GM18520 (cell line): ENCODE results near the gene SLC6A5.

Experiments
- ATAC-seq: cut with Tn5 transposase; IDR thresholded peaks from one replicate; pipeline ENCODE4 v1.9.1; 2021; ENCODE audit not compliant: unreplicated experiment

SLC6A5 gene

DNA sequence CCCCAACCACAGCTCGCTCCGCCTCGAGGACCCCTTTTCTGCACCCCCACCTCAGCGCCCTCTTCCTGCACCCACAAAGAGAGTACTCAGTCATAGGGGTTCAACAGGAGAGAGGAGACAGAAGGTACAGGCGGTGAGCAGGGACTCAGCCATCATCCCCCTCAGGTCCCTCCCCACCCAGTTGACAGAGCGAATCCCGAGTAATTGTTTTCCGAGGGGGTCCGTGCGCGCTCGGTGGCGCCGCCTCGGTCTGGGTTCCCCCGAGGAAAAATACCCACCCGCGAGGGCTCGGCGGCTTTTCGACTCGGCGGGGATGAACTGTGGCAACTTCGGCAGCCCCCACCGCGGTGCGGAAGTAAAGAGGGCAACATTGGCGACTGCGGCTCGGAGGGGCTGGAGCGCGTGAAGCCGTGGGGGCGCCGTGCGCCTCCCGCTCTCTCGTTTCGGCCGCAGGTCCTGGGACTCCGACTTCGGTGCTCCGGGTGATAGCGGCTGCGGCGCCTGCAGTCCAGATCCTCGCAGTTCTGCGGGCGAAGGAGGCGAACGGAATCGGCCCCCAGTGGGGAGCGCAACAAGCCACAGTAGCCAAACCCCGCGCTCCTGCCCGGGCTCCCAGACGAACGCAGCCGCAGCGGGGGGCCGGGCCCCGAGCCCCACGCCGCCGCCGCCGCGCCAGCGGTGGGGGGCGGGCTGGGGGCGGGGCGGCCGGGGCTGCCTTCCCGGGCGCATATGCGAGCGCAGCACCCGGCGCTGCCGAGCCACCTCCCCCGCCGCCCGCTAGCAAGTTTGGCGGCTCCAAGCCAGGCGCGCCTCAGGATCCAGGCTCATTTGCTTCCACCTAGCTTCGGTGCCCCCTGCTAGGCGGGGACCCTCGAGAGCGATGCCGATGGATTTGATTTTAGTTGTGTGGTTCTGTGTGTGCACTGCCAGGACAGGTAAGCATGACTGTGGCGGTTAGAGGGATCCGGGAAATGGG is 69.7 kb downstream of the SLC6A5 start, which contains the start of gene NELL1:
TSS of gene NELL1 (plus strand) at position 743 of the 976 bp plus-strand sequence.
- no peak for ATAC-seq

- ATAC-seq = no peak
Measured at GRCh38 chr11:20669820-20670684, 70.6 kb downstream of the SLC6A5 start.

DNA sequence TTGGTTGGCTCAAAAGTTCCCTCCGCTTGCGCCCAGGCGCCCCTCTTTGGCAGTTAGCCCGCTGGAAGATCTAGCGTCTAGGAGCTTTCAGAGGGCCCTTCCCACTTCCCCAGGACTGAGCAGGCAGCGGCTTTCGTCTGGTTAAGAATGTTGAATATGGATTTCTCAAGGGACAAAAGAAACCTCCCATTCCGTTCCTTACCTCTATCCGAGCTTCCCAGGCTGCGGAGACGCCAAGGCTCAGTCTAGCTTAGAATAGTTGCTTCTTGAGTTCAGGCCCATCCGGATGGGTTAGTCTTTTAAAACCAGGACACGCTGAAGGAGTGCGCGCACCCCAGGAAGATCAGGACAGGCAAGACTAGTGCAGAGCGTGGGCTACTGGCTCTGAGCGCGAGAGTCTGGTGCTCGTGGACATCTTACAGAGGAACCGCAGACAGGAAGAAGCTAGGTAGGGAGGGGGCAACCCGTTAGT is 71.6 kb downstream of the SLC6A5 start:
- ATAC-seq = no peak

- ATAC-seq = no peak
Measured at GRCh38 chr11:20671856-20672546, 72.6 kb downstream of the SLC6A5 start.

DNA sequence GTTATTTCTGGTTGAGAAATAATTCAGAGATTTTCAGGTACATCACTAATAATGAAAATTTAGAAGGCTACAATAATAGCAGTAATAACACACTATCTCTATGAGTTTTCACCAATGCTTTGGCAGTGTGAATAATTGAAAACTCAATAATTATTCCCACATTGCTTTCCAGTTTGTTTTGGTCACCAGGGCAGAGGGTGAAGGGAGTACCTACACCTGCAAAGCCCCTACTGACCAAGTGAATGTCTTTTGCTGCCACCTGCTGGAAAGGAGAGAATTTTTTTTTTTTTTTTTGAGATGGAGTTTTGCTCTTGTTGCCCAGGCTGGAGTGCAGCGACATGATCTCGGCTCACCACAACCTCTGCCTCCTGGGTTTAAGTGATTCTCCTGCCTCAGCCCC is 73.2 kb downstream of the SLC6A5 start:
- no peak for ATAC-seq

GRCh38 chr11:20676658-20677057 is 77.2 kb downstream of the SLC6A5 start:
- no peak for ATAC-seq

GRCh38 chr11:20688761-20689160 is 89.4 kb downstream of the SLC6A5 start:
- no peak for ATAC-seq

GRCh38 chr11:20707876-20708275 is 108.5 kb downstream of the SLC6A5 start:
- ATAC-seq = no peak
